DOHH2 (cell line): Measurements from ENCODE around the gene STAT2.

Experiments used
- H3F3A ChIP-seq: fragments of 200-600 bp; sonication (generic), shearing (Covaris generic); 2 replicates; pipeline ENCODE4 v1.6.0; 2016; ENCODE audit warnings: antibody characterized with exemption, mild to moderate bottlenecking; ENCODE audit not compliant: control insufficient read depth, insufficient read depth
- H3K27ac ChIP-seq: fragments of 200-600 bp; sonication (generic); 2 replicates; pipeline ENCODE4 v1.5.1; 2014; ENCODE audit warnings: low read depth, mild to moderate bottlenecking, low read length, moderate library complexity
- H3K27me3 ChIP-seq: fragments of 200-600 bp; sonication (generic); 2 replicates; pipeline ENCODE4 v1.6.1; 2014; ENCODE audit warnings: mild to moderate bottlenecking, low read length, mixed read lengths; ENCODE audit not compliant: control insufficient read depth
- H3K36me3 ChIP-seq: fragments of 200-600 bp; sonication (generic); 2 replicates; pipeline ENCODE4 v1.6.1; 2014; ENCODE audit warnings: mild to moderate bottlenecking, low read length, moderate library complexity, mixed read lengths; ENCODE audit not compliant: control insufficient read depth
- H3K4me1 ChIP-seq: fragments of 200-600 bp; sonication (generic); 2 replicates; pipeline ENCODE4 v1.6.1; 2014; ENCODE audit warnings: mild to moderate bottlenecking, low read length, mixed read lengths; ENCODE audit not compliant: control insufficient read depth
- H3K4me2 ChIP-seq: fragments of 200-600 bp; sonication (generic); 2 replicates; pipeline ENCODE4 v1.6.0; 2014; ENCODE audit warnings: mild to moderate bottlenecking, low read length, moderate library complexity
- H3K4me3 ChIP-seq: fragments of 200-600 bp; sonication (generic); 2 replicates; pipeline ENCODE4 v1.5.1; 2014; ENCODE audit warnings: mild to moderate bottlenecking, low read length, mixed read lengths
- H3K79me2 ChIP-seq: fragments of 200-600 bp; sonication (generic); 2 replicates; pipeline ENCODE4 v1.6.1; 2014; ENCODE audit warnings: mild to moderate bottlenecking, low read length, mixed read lengths; ENCODE audit not compliant: control insufficient read depth
- H3K9me2 ChIP-seq: fragments of 200-600 bp; sonication (generic); replicated peaks from 2 replicates; pipeline ENCODE4 v1.6.1; 2014; ENCODE audit warnings: mild to moderate bottlenecking, low read length, mixed read lengths; ENCODE audit not compliant: control insufficient read depth
- H3K9me3 ChIP-seq: fragments of 200-600 bp; sonication (generic); 2 replicates; pipeline ENCODE4 v1.6.1; 2014; ENCODE audit warnings: antibody characterized with exemption, low read length, mixed read lengths; ENCODE audit not compliant: control insufficient read depth, insufficient read depth
- H4K20me1 ChIP-seq: fragments of 200-600 bp; sonication (generic); 2 replicates; pipeline ENCODE4 v1.6.0; 2014; ENCODE audit warnings: low read depth, mild to moderate bottlenecking, antibody characterized with exemption, low read length, moderate library complexity; ENCODE audit not compliant: control insufficient read depth, insufficient read depth
- EZH2phosphoT487 ChIP-seq: fragments of 200-600 bp; sonication (generic); IDR thresholded peaks from 2 replicates; pipeline ENCODE4 v1.6.1; 2017; ENCODE audit warnings: borderline replicate concordance, mild to moderate bottlenecking, antibody characterized with exemption, low read length, moderate library complexity, mixed read lengths
- TF ChIP-seq, protein P1 (sequence below): fragments of 200-600 bp; sonication (generic); IDR thresholded peaks from one replicate; pipeline ENCODE4 v1.5.1; 2014; ENCODE audit warnings: antibody characterized with exemption, mild to moderate bottlenecking, low read depth, low read length; ENCODE audit not compliant: poor library complexity, severe bottlenecking

STAT2 gene

GRCh38 chr12:56341616-56342015, 18.3 kb downstream of the STAT2 start:
- Histone ChIP-seq H3K9me2 (no peaks in the 10 kb centered on the region), H3K9me3 (no peaks in the 10 kb centered on the region), H3K4me2 (no peak overlapping the region), H3K4me1 (peaks cover 35% of the 10 kb centered on the region), H3K27ac (0 out of 2 replicates have a peak overlapping the region, but pooled peaks have one; percentile 16), H3K27me3 (no peaks in the 10 kb centered on the region), H4K20me1 (no peaks in the 10 kb centered on the region), H3F3A (peaks cover 20% of the 10 kb centered on the region), H3K4me3 (no peak overlapping the region), H3K79me2 (peaks cover 6% of the 10 kb centered on the region; the same call in 1 of the 2 replicates), H3K36me3 (peaks cover 38% of the 10 kb centered on the region)
- TF ChIP-seq, protein P1, sequence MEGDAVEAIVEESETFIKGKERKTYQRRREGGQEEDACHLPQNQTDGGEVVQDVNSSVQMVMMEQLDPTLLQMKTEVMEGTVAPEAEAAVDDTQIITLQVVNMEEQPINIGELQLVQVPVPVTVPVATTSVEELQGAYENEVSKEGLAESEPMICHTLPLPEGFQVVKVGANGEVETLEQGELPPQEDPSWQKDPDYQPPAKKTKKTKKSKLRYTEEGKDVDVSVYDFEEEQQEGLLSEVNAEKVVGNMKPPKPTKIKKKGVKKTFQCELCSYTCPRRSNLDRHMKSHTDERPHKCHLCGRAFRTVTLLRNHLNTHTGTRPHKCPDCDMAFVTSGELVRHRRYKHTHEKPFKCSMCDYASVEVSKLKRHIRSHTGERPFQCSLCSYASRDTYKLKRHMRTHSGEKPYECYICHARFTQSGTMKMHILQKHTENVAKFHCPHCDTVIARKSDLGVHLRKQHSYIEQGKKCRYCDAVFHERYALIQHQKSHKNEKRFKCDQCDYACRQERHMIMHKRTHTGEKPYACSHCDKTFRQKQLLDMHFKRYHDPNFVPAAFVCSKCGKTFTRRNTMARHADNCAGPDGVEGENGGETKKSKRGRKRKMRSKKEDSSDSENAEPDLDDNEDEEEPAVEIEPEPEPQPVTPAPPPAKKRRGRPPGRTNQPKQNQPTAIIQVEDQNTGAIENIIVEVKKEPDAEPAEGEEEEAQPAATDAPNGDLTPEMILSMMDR = no peak
- no peak for TF ChIP-seq EZH2phosphoT487

GRCh38 chr12:56339158-56339422, 20.8 kb downstream of the STAT2 start:
- Histone ChIP-seq H4K20me1 (no peaks in the 10 kb centered on the region), H3K4me1 (peaks cover 57% of the 10 kb centered on the region), H3K9me3 (no peaks in the 10 kb centered on the region), H3K4me2 (peak overlapping the region; percentile 93), H3K4me3 (peak overlapping the region; percentile 70), H3K79me2 (peaks cover 12% of the 10 kb centered on the region), H3K9me2 (no peaks in the 10 kb centered on the region), H3F3A (peaks cover 25% of the 10 kb centered on the region), H3K27me3 (no peaks in the 10 kb centered on the region), H3K36me3 (peaks cover 32% of the 10 kb centered on the region), H3K27ac (peak overlapping the region; percentile 88)
- TF ChIP-seq, protein P1 = no peak
- TF ChIP-seq EZH2phosphoT487 = no peak

GRCh38 chr12:56338308-56339157, 21.4 kb downstream of the STAT2 start, which contains the start of gene IL23A:
Gene IL23A (plus strand): TSS chr12:56338884. CDS start chr12:56339045, 161 bp downstream.
- TF ChIP-seq, protein P1 = no peak
- TF ChIP-seq EZH2phosphoT487 = no peak
- no peaks in the 10 kb centered on the region for H4K20me1 ChIP-seq
- H3K36me3 ChIP-seq = peaks cover 27% of the 10 kb centered on the region
- peaks cover 57% of the 10 kb centered on the region for H3K4me1 ChIP-seq
- peaks cover 25% of the 10 kb centered on the region for H3F3A ChIP-seq
- no peaks in the 10 kb centered on the region for H3K9me3 ChIP-seq
- H3K4me2 ChIP-seq = peak within 1 kb of the TSS; percentile 93
- H3K9me2 ChIP-seq = no peaks in the 10 kb centered on the region
- H3K4me3 ChIP-seq = peak within 1 kb of the TSS; percentile 70
- peak within 1 kb of the TSS; percentile 88 for H3K27ac ChIP-seq
- H3K27me3 ChIP-seq = no peaks in the 10 kb centered on the region
- H3K79me2 ChIP-seq = peaks cover 13% of the 10 kb centered on the region
